Measurements from ENCODE around the gene DGAT2. TPM values are rescaled to one million over a fixed set of nuclear protein-coding genes. Genes with fewer than 3 reads are reported as not detected.

Gene DGAT2
- polyA plus RNA-seq, 1 donor (not counting 4 experiments of a cell fraction or from before 2014, with no cell fraction given): 1.8 TPM

DNA sequence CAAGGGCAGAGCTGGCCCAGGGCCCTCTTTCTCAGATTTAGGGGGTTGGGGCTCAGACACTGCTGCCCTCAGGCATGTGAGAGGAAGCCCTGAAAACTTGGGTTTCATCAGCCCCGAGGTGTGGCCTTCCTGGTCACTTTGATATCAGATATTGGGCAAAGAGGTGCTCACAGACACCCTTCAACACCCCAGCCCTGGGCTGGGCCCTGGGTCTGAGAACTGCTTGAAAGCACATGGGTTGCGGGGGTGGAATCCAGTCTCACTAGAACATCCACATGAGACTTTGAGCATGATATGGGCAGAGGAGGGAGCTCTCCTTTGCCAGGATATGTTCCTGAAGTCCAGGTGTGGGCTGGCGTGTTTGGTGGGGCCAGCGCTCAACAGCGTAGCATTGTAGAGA is 10.4 kb downstream of the DGAT2 start:
- H3K4me2 ChIP-seq (ENCODE audit: control insufficient read depth, extremely low read depth, insufficient read depth, low read depth, low read length): no peak overlapping the region
- no peak overlapping the region for H3K27ac ChIP-seq (ENCODE audit: control insufficient read depth, insufficient read depth, low read length)
- no peak overlapping the region for H3K4me3 ChIP-seq (ENCODE audit: control insufficient read depth in 2 of 3, extremely low read depth in 1 of 3, insufficient read depth in 2 of 3, low read depth in 1 of 3, low read length in 3 of 3)
- no peaks in the 10 kb centered on the region for H3K79me2 ChIP-seq (ENCODE audit: control insufficient read depth, insufficient read depth, low read length)
- DNase-seq (ENCODE audit: low read depth, low spot score) (no peak), FAIRE-seq (no peak)
- H4K20me1 ChIP-seq (ENCODE audit: control insufficient read depth, extremely low read depth, insufficient read depth, low read length): no peaks in the 10 kb centered on the region
- peaks cover 8% of the 10 kb centered on the region for H3K4me1 ChIP-seq (ENCODE audit: control insufficient read depth, extremely low read depth, insufficient read depth, low read length)
- H3K9ac ChIP-seq (ENCODE audit: control insufficient read depth, extremely low read depth, insufficient read depth, low read length): no peak overlapping the region
- H3K36me3 ChIP-seq (ENCODE audit: control insufficient read depth in 2 of 2, extremely low read depth in 1 of 2, insufficient read depth in 2 of 2, low read length in 2 of 2): no peaks in the 10 kb centered on the region
- H3K27me3 ChIP-seq (ENCODE audit: control insufficient read depth, extremely low read depth, insufficient read depth, low read length): no peaks in the 10 kb centered on the region
- TF ChIP-seq EZH2 (IDR thresholded peaks at IDR 0.05; ENCODE audit: low read length): no peak
- TF ChIP-seq, protein P1, sequence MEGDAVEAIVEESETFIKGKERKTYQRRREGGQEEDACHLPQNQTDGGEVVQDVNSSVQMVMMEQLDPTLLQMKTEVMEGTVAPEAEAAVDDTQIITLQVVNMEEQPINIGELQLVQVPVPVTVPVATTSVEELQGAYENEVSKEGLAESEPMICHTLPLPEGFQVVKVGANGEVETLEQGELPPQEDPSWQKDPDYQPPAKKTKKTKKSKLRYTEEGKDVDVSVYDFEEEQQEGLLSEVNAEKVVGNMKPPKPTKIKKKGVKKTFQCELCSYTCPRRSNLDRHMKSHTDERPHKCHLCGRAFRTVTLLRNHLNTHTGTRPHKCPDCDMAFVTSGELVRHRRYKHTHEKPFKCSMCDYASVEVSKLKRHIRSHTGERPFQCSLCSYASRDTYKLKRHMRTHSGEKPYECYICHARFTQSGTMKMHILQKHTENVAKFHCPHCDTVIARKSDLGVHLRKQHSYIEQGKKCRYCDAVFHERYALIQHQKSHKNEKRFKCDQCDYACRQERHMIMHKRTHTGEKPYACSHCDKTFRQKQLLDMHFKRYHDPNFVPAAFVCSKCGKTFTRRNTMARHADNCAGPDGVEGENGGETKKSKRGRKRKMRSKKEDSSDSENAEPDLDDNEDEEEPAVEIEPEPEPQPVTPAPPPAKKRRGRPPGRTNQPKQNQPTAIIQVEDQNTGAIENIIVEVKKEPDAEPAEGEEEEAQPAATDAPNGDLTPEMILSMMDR (optimal IDR thresholded peaks at IDR 0.05 in 1 of 3, IDR thresholded peaks at IDR 0.05 in 1 of 3, conservative IDR thresholded peaks at IDR 0.05 in 1 of 3; ENCODE audit: extremely low read depth in 1 of 3, insufficient read depth in 2 of 3, low read length in 3 of 3): no peak
- H3K9me3 ChIP-seq (ENCODE audit: control insufficient read depth, low read depth, low read length): no peaks in the 10 kb centered on the region
- no peaks in the 10 kb centered on the region for H3K9me1 ChIP-seq (ENCODE audit: control insufficient read depth, extremely low read depth, insufficient read depth, low read length)
- dilution Hi-C loops (cut with MboI; ENCODE audit: extremely low pct_ligation_motif_present, low sequenced_read_pairs): no loop called here
- no peak overlapping the region for H2AFZ ChIP-seq (ENCODE audit: control insufficient read depth, low read length)

DNA sequence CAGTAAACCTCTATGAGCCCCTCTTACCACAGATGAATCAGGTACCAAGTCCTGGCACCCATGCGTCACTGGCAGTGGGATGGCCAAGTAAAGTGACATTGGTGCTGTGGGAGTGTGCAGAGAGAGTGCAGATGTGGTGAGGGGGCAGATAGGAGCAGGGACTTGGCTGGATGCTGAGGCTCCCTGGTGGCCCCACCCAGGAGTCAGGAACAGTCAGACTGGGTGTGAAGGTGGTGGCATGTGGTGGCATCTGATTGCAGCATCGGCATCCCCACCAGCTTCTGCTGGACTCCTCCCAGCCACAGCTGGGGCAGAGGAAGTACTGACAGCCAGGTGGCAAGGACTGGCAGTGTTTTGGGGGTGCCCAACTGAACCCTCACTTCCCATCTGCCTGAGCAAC is 11.4 kb downstream of the DGAT2 start:
- H3K4me3 ChIP-seq (ENCODE audit: control insufficient read depth in 2 of 3, extremely low read depth in 1 of 3, insufficient read depth in 2 of 3, low read depth in 1 of 3, low read length in 3 of 3): no peak overlapping the region
- H3K4me1 ChIP-seq (ENCODE audit: control insufficient read depth, extremely low read depth, insufficient read depth, low read length): peaks cover 8% of the 10 kb centered on the region
- H3K9me3 ChIP-seq (ENCODE audit: control insufficient read depth, low read depth, low read length): no peaks in the 10 kb centered on the region
- H3K27me3 ChIP-seq (ENCODE audit: control insufficient read depth, extremely low read depth, insufficient read depth, low read length): no peaks in the 10 kb centered on the region
- dilution Hi-C loops (cut with MboI; ENCODE audit: extremely low pct_ligation_motif_present, low sequenced_read_pairs): no loop called here
- H3K36me3 ChIP-seq (ENCODE audit: control insufficient read depth in 2 of 2, extremely low read depth in 1 of 2, insufficient read depth in 2 of 2, low read length in 2 of 2): no peaks in the 10 kb centered on the region
- DNase-seq (ENCODE audit: low read depth, low spot score) (no peak), FAIRE-seq (no peak)
- no peak overlapping the region for H2AFZ ChIP-seq (ENCODE audit: control insufficient read depth, low read length)
- no peaks in the 10 kb centered on the region for H4K20me1 ChIP-seq (ENCODE audit: control insufficient read depth, extremely low read depth, insufficient read depth, low read length)
- no peak overlapping the region for H3K9ac ChIP-seq (ENCODE audit: control insufficient read depth, extremely low read depth, insufficient read depth, low read length)
- no peak overlapping the region for H3K27ac ChIP-seq (ENCODE audit: control insufficient read depth, insufficient read depth, low read length)
- TF ChIP-seq, protein P1 (optimal IDR thresholded peaks at IDR 0.05 in 1 of 3, IDR thresholded peaks at IDR 0.05 in 1 of 3, conservative IDR thresholded peaks at IDR 0.05 in 1 of 3; ENCODE audit: extremely low read depth in 1 of 3, insufficient read depth in 2 of 3, low read length in 3 of 3): no peak
- TF ChIP-seq EZH2 (IDR thresholded peaks at IDR 0.05; ENCODE audit: low read length): no peak
- no peaks in the 10 kb centered on the region for H3K9me1 ChIP-seq (ENCODE audit: control insufficient read depth, extremely low read depth, insufficient read depth, low read length)
- no peak overlapping the region for H3K4me2 ChIP-seq (ENCODE audit: control insufficient read depth, extremely low read depth, insufficient read depth, low read depth, low read length)
- H3K79me2 ChIP-seq (ENCODE audit: control insufficient read depth, insufficient read depth, low read length): no peaks in the 10 kb centered on the region
